K562 (cell line): ENCODE data around the gene MYL11. TPM values are rescaled to one million over a fixed set of nuclear protein-coding genes. Genes with fewer than 3 reads are reported as not detected.

Source experiments
- ATF2 ChIP-seq: sonication (generic); formaldehyde crosslinking; IDR thresholded peaks from 2 replicates; pipeline ENCODE4 v1.8.1; 2022; ENCODE audit warnings: missing genetic modification reagents
- CEBPZ ChIP-seq: fragments of 150-350 bp; IDR thresholded peaks from 2 replicates; pipeline ENCODE4 v1.6.1; 2014; ENCODE audit warnings: low read depth, mild to moderate bottlenecking, low read length, borderline replicate concordance
- KHSRP ChIP-seq: fragments of 450-650 bp; IDR thresholded peaks from 2 replicates; pipeline ENCODE4 v1.6.1; 2017
- MCM3 ChIP-seq: fragments of 450-650 bp; IDR thresholded peaks from 2 replicates; pipeline ENCODE4 v1.6.1; 2016
- MEF2D ChIP-seq: conservative IDR thresholded peaks from 2 replicates; pipeline ENCODE4 v1.6.1; 2016; ENCODE audit warnings: low read depth, missing genetic modification characterization, missing compliant biosample characterization
- POLR3G ChIP-seq: IDR thresholded peaks from 2 replicates; pipeline ENCODE4 v1.6.1; 2011; ENCODE audit not compliant: insufficient read length, insufficient replicate concordance; ENCODE audit errors: extremely low read depth
- SNRNP70 ChIP-seq: fragments of 200-400 bp; formaldehyde crosslinking; optimal IDR thresholded peaks from 2 replicates; pipeline ENCODE3; 2017; ENCODE audit warnings: low read depth, low read length
- ZBTB43 ChIP-seq: sonication (generic); formaldehyde crosslinking; IDR thresholded peaks from 2 replicates; pipeline ENCODE4 v1.8.0; 2023; ENCODE audit warnings: mild to moderate bottlenecking, missing genetic modification reagents
- ZNF347 ChIP-seq: fragments of 450-650 bp; formaldehyde crosslinking; IDR thresholded peaks from 2 replicates; pipeline ENCODE4 v1.4.0; 2020; ENCODE audit warnings: low read depth, mild to moderate bottlenecking, moderate library complexity
- ZSCAN32 ChIP-seq: fragments of 450-650 bp; formaldehyde crosslinking; IDR thresholded peaks from 2 replicates; pipeline ENCODE4 v1.4.0; 2020; ENCODE audit warnings: mild to moderate bottlenecking, moderate library complexity
- polyA plus RNA-seq, 8 experiments: library from polyadenylated mRNA; depleted of rRNA in 4 of 8; stranded (reverse) in 5 of 8; unstranded in 3 of 8; fragments of >200 nt; fragmentation: Nextera tagmentation in 2 of 8; fragmentation: Illumina TruSeq in 1 of 8; extraction: Ambion mirVana in 2 of 8; extraction: Trizol in 1 of 8; gene quantifications; 2 replicates each; pipeline versions ENCODE4 v1.2.1 to v1.2.3, GENCODE V29; 2011 to 2014; ENCODE audit warnings: inconsistent platforms in 1 of 8, missing spikeins in 1 of 8
- total RNA-seq, 7 experiments: library from RNA; depleted of rRNA in 6 of 7; stranded (reverse); fragments of >200 nt in 6 of 7; fragmentation: Illumina TruSeq in 2 of 7; extraction: Trizol in 2 of 7; gene quantifications; 2 replicates each; pipeline versions ENCODE4 v1.2.1 to v1.2.3, GENCODE V29; 2011 to 2021; ENCODE audit warnings: low replicate concordance in 1 of 7

Gene MYL11
- total and polyA plus RNA-seq, 9 of the 15 experiments (the other 6 are each of a cell fraction or from before 2014, with no cell fraction given), result 0.31 to 1.5 (median 0.73) TPM; not detected in 4

GRCh38 chr16:30355144-30355953 lies 19.3 kb upstream of the MYL11 start, which contains the start of gene CD2BP2 (continued):
- TF ChIP-seq SNRNP70, result no peak
- no peak for TF ChIP-seq ZSCAN32 (CRISPR knock-in tag)
- no peak for TF ChIP-seq KHSRP
- TF ChIP-seq MEF2D (tag), result no peak; the same call in 1 of the 2 replicates
- TF ChIP-seq ATF2 (CRISPR knock-in tag), result peak; percentile 64; the same call in 1 of the 2 replicates
- TF ChIP-seq POLR3G, result no peak
- TF ChIP-seq ZBTB43 (CRISPR knock-in tag), result 0 out of 2 replicates have a peak, but pooled peaks have one; percentile 47
- TF ChIP-seq MCM3, result no peak
- TF ChIP-seq CEBPZ, result no peak
- 0 out of 2 replicates have a peak, but pooled peaks have one; percentile 16 for TF ChIP-seq ZNF347 (CRISPR knock-in tag)
